IMR-90 (cell line): ENCODE measurements around the gene FAM81A. TPM values are rescaled to one million over a fixed set of nuclear protein-coding genes. Genes with fewer than 3 reads are reported as not detected.
A peak's percentile ranks its signal among the peaks of the same experiment; 100 is the strongest.

ENCODE experiments used
- ATAC-seq: fragments of 200-7000 bp; cut with Tn5 transposase; 2 replicates; pipeline ENCODE4 v1.9.1; 2020; ENCODE audit warnings: low read depth, mild to moderate bottlenecking, moderate library complexity
- BruUV-seq: library from RNA; stranded (reverse); fragments of 400-500 nt; replicated peaks from 2 replicates; lab custom pipeline; 2021; lab: Mats Ljungman, UMichigan
- CTCF ChIA-PET: fragments of 300-600 bp; formaldehyde crosslinking; extraction: SDS; loops from one replicate; lab custom pipeline; 2021; ENCODE audit warnings: antibody characterized with exemption; lab: Yijun Ruan, JAX
- POLR2A ChIA-PET: fragments of 300-600 bp; sonication (Branson Sonifier 250); formaldehyde crosslinking; loops from one replicate; lab custom pipeline; 2022; ENCODE audit warnings: antibody characterized with exemption; ENCODE audit not compliant: unreplicated experiment; lab: Charles Lee
- DNase-seq: peaks from one replicate; pipeline ENCODE4 v3.0.0; 2013
- H2AFZ ChIP-seq: replicated peaks from 2 replicates; pipeline ENCODE3; 2013; ENCODE audit warnings: low read length, mild to moderate bottlenecking; ENCODE audit not compliant: poor library complexity
- H2AK5ac ChIP-seq: 2 replicates; pipeline ENCODE4 v1.6.1; 2013; ENCODE audit warnings: low read depth, low read length, inconsistent platforms
- H2AK9ac ChIP-seq: replicated peaks from 2 replicates; pipeline ENCODE3; 2013; ENCODE audit warnings: mild to moderate bottlenecking, low read depth, low read length, moderate library complexity; ENCODE audit not compliant: poor library complexity
- H2BK120ac ChIP-seq: 2 replicates; pipeline ENCODE4 v1.6.1; 2013; ENCODE audit warnings: low read depth, low read length, inconsistent platforms
- H2BK15ac ChIP-seq: 3 replicates; pipeline ENCODE4 v1.6.1; 2013; ENCODE audit warnings: low read depth, low read length, inconsistent platforms
- H2BK20ac ChIP-seq: 2 replicates; pipeline ENCODE4 v1.6.1; 2013; ENCODE audit warnings: low read depth, mild to moderate bottlenecking, inconsistent platforms, low read length, moderate library complexity
- H2BK5ac ChIP-seq: 2 replicates; pipeline ENCODE4 v1.6.1; 2013; ENCODE audit warnings: mild to moderate bottlenecking, low read depth, low read length, inconsistent platforms; ENCODE audit not compliant: poor library complexity, severe bottlenecking
- H3K14ac ChIP-seq: replicated peaks from 2 replicates; pipeline ENCODE4 v1.6.1; 2013; ENCODE audit warnings: low read depth, low read length, inconsistent platforms
- H3K18ac ChIP-seq: 2 replicates; pipeline ENCODE4 v1.6.1; 2013; ENCODE audit warnings: low read depth, low read length, control low read depth
- H3K23ac ChIP-seq: 2 replicates; pipeline ENCODE4 v1.6.1; 2013; ENCODE audit warnings: low read depth, low read length, inconsistent platforms
- H3K27ac ChIP-seq: 2 replicates; pipeline ENCODE4 v1.5.1; 2013; ENCODE audit warnings: mild to moderate bottlenecking, control low read depth, low read length; ENCODE audit not compliant: insufficient read depth
- H3K27me3 ChIP-seq: 2 replicates; pipeline ENCODE4 v1.6.1; 2013; ENCODE audit warnings: low read length; ENCODE audit not compliant: control insufficient read depth, insufficient read depth
- H3K36me3 ChIP-seq: 2 replicates; pipeline ENCODE4 v1.6.1; 2013; ENCODE audit warnings: low read length, mixed read lengths; ENCODE audit not compliant: control insufficient read depth, insufficient read depth
- H3K4ac ChIP-seq: 2 replicates; pipeline ENCODE4 v1.6.1; 2013; ENCODE audit warnings: low read depth, low read length, inconsistent platforms
- H3K4me1 ChIP-seq: 2 replicates; pipeline ENCODE4 v1.6.1; 2013; ENCODE audit warnings: low read length, mixed read lengths; ENCODE audit not compliant: control insufficient read depth, insufficient read depth
- H3K4me2 ChIP-seq: 2 replicates; pipeline ENCODE4 v1.6.1; 2013; ENCODE audit warnings: low read depth, mild to moderate bottlenecking, control low read depth, low read length, moderate library complexity
- H3K4me3 ChIP-seq: 2 replicates; pipeline ENCODE4 v1.5.1; 2013; ENCODE audit warnings: low read depth, mild to moderate bottlenecking, control low read depth, low read length, moderate library complexity; ENCODE audit not compliant: insufficient read depth
- H3K56ac ChIP-seq: 2 replicates; pipeline ENCODE4 v1.6.1; 2013; ENCODE audit warnings: low read length, inconsistent platforms; ENCODE audit not compliant: insufficient read depth; ENCODE audit errors: extremely low read depth
- H3K79me1 ChIP-seq, 2 experiments: 2 replicates each; pipeline ENCODE4 v1.6.1; 2013; ENCODE audit warnings: low read length in 2 of 2, inconsistent platforms in 1 of 2, low read depth in 1 of 2
- H3K9ac ChIP-seq: 2 replicates; pipeline ENCODE4 v1.6.1; 2013; ENCODE audit warnings: low read depth, low read length, control low read depth
- H3K9me1 ChIP-seq: 2 replicates; pipeline ENCODE4 v1.6.1; 2013; ENCODE audit warnings: low read length, inconsistent platforms; ENCODE audit not compliant: insufficient read depth
- H3K9me3 ChIP-seq: 2 replicates; pipeline ENCODE4 v1.6.1; 2013; ENCODE audit warnings: low read length; ENCODE audit not compliant: control insufficient read depth, insufficient read depth
- H4K20me1 ChIP-seq: 2 replicates; pipeline ENCODE4 v1.6.1; 2013; ENCODE audit warnings: low read length, inconsistent platforms; ENCODE audit not compliant: insufficient read depth
- H4K5ac ChIP-seq: 2 replicates; pipeline ENCODE4 v1.6.1; 2013; ENCODE audit warnings: mild to moderate bottlenecking, low read depth, low read length, control low read depth
- H4K8ac ChIP-seq, 2 experiments: 2 replicates each; pipeline ENCODE4 v1.6.1; 2013; ENCODE audit warnings: low read depth in 2 of 2, low read length in 2 of 2, control low read depth in 1 of 2, inconsistent platforms in 1 of 2
- H4K91ac ChIP-seq: 2 replicates; pipeline ENCODE4 v1.6.1; 2013; ENCODE audit warnings: low read depth, low read length, inconsistent platforms; ENCODE audit not compliant: insufficient read depth
- CEBPB ChIP-seq: IDR thresholded peaks from 2 replicates; pipeline ENCODE4 v1.6.1; 2012; ENCODE audit warnings: low read depth, low read length, improper control_type of control experiment
- CHD1 ChIP-seq: IDR thresholded peaks from 2 replicates; pipeline ENCODE4 v1.6.1; 2012; ENCODE audit warnings: low read depth, low read length, improper control_type of control experiment
- CTCF ChIP-seq: conservative IDR thresholded peaks from 2 replicates; pipeline ENCODE4 v1.5.1; 2012; ENCODE audit warnings: mild to moderate bottlenecking, low read depth, low read length, improper control_type of control experiment
- MAFK ChIP-seq: IDR thresholded peaks from 2 replicates; pipeline ENCODE4 v1.6.1; 2012; ENCODE audit warnings: low read depth, low read length, improper control_type of control experiment
- MXI1 ChIP-seq: IDR thresholded peaks from 2 replicates; pipeline ENCODE4 v1.6.1; 2012; ENCODE audit warnings: low read depth, mild to moderate bottlenecking, low read length, moderate library complexity, borderline replicate concordance
- POLR2A ChIP-seq: IDR thresholded peaks from 2 replicates; pipeline ENCODE4 v1.6.1; 2012; ENCODE audit warnings: mild to moderate bottlenecking, low read depth, low read length
- RFX5 ChIP-seq: IDR thresholded peaks from 2 replicates; pipeline ENCODE4 v1.8.0; 2012; ENCODE audit warnings: low read depth, mild to moderate bottlenecking, low read length, moderate library complexity
- USF2 ChIP-seq: fragments of 150-350 bp; IDR thresholded peaks from 2 replicates; pipeline ENCODE4 v1.6.1; 2017; ENCODE audit warnings: mild to moderate bottlenecking, antibody characterized with exemption, low read length, low read depth
- WGBS, 2 experiments: methylation state at CpG; one replicate each; pipeline versions ENCODE4 v1.1.5 to v1.1.7; 2013; ENCODE audit warnings: missing lambda C conversion rate in 2 of 2; ENCODE audit not compliant: insufficient read length in 1 of 2; ENCODE audit errors: extremely low coverage in 2 of 2; 5-methylcytosine and 5-hydroxymethylcytosine counted together
- dilution Hi-C: fragments of 300-500 bp; cut with HindIII; formaldehyde crosslinking; loops from one replicate; pipeline ENCODE4 v1.14.3; 2018; ENCODE audit warnings: low sequenced_read_pairs; ENCODE audit not compliant: unreplicated experiment
- in situ Hi-C: fragments of 300-500 bp; cut with MboI; formaldehyde crosslinking; loops from 3 replicates; pipeline ENCODE4 v1.14.3; 2019; ENCODE audit warnings: low sequenced_read_pairs, inconsistent platforms, mixed read lengths
- intact Hi-C: fragments of 100-400 bp; cut with micrococcal nuclease; formaldehyde crosslinking; loops from 2 replicates; pipeline ENCODE4 v1.10.0; 2022
- polyA plus RNA-seq, 3 experiments: library from polyadenylated mRNA; depleted of rRNA; stranded (reverse); fragments of >200 nt; gene quantifications; 2 replicates each; pipeline ENCODE4 v1.2.3, GENCODE V29; 2012; ENCODE audit warnings: low replicate concordance in 1 of 3
- total RNA-seq: library from RNA; depleted of rRNA; stranded (reverse); fragments of >200 nt; gene quantifications from 2 replicates; pipeline ENCODE4 v1.2.3, GENCODE V29; 2012

FAM81A gene
- total and polyA plus RNA-seq, 2 of the 4 experiments (the other 2 are of a cell fraction), result not detected

GRCh38 chr15:59420986-59421618 lies 16.9 kb upstream of the FAM81A start:
- H4K8ac ChIP-seq, result no peak overlapping the region
- no peak overlapping the region for H2BK5ac ChIP-seq
- no peak overlapping the region for H2AFZ ChIP-seq
- no peak overlapping the region for H2AK5ac ChIP-seq
- no peaks in the 10 kb centered on the region for H3K9me1 ChIP-seq
- no peaks in the 10 kb centered on the region for H3K36me3 ChIP-seq
- H3K14ac ChIP-seq, result no peak overlapping the region
- H3K9ac ChIP-seq, result no peak overlapping the region
- ChIA-PET CTCF (interaction anchor here (0.7 kb wide), 1 partner anchor 150 kb away, joined by 4 read pairs; no protein-coding TSS in a partner anchor), POLR2A (no interaction called here)
- no peak overlapping the region for H3K4me3 ChIP-seq
- H2AK9ac ChIP-seq, result no peak overlapping the region
- dilution Hi-C loops, result no loop called here
- no peak overlapping the region for H3K4ac ChIP-seq
- H3K9me3 ChIP-seq, result no peaks in the 10 kb centered on the region
- no peak overlapping the region for H3K4me2 ChIP-seq
- no TSS peak for BruUV-seq
- H3K23ac ChIP-seq, result no peak overlapping the region
- H2BK20ac ChIP-seq, result no peak overlapping the region
- H4K20me1 ChIP-seq, result no peaks in the 10 kb centered on the region
- intact Hi-C loops, result no loop called here
- no peak overlapping the region for H4K5ac ChIP-seq
- H4K91ac ChIP-seq, result no peak overlapping the region
- H3K27me3 ChIP-seq, result peaks cover 21% of the 10 kb centered on the region
- in situ Hi-C loops, result no loop called here
- no peak overlapping the region for H2BK120ac ChIP-seq
- no peaks in the 10 kb centered on the region for H3K79me1 ChIP-seq
- no peak overlapping the region for H3K27ac ChIP-seq
- DNase-seq (peak; percentile 55), ATAC-seq (peak; percentile 76)
- no peak overlapping the region for H2BK15ac ChIP-seq
- 4% methylated on average over 9 of the region's 16 CpGs; no CpG with 5 or more reads in 1 of the 2 experiments for WGBS, 2 experiments
- no peak overlapping the region for H3K56ac ChIP-seq
- H3K4me1 ChIP-seq, result no peaks in the 10 kb centered on the region
- H3K18ac ChIP-seq, result no peak overlapping the region
- no peak for TF ChIP-seq RFX5
- TF ChIP-seq MXI1, result no peak
- no peak for TF ChIP-seq USF2
- no peak; the same call in 1 of the 2 replicates for TF ChIP-seq CTCF
- TF ChIP-seq POLR2A, result no peak
- no peak for TF ChIP-seq CHD1
- TF ChIP-seq MAFK, result no peak
- TF ChIP-seq CEBPB, result no peak
